A549 (cell line): ENCODE measurements around the gene RAMP1.

Source experiments
- CTCF ChIP-seq: fragments of >200 bp; sonication (Bioruptor Twin); formaldehyde crosslinking; IDR thresholded peaks from 3 replicates; pipeline ENCODE4 v1.5.1; 2016
- MYC ChIP-seq: IDR thresholded peaks from 2 replicates; pipeline ENCODE4 v1.6.1; 2012; ENCODE audit warnings: mild to moderate bottlenecking, inconsistent platforms, low read length, improper control_type of control experiment, borderline replicate concordance
- POLR2AphosphoS2 ChIP-seq: conservative IDR thresholded peaks from 2 replicates; pipeline ENCODE4 v1.6.1; 2012; ENCODE audit warnings: low read length, improper control_type of control experiment, inconsistent platforms
- RFX5 ChIP-seq: fragments of 450-650 bp; IDR thresholded peaks from 2 replicates; pipeline ENCODE4 v1.7.1; 2014; ENCODE audit warnings: antibody characterized with exemption, mild to moderate bottlenecking, moderate library complexity

DNA sequence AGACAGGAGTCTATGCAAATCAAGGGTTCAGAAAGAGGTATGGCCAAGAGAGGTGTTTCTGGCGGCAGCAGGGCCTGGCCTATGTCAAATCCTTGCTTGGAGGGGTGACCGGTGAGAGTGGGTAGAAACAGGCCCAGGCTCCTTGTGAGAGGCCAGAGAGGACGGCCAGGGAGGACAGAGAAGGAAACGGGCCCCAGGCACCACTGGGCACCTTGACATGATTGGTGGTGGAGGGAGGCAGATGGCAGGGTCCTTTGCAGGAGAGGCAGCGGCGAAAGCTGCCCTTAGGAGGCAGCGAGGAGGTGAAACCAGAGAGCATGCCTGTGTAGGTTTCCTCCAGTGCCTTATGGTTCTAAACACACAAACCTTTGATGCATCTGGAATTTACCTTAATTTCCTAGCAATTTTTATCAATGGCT lies 6.2 kb downstream of the RAMP1 start:
- no peak for TF ChIP-seq CTCF
- no peak for TF ChIP-seq MYC
- TF ChIP-seq RFX5, result no peak
- TF ChIP-seq POLR2AphosphoS2, result no peak
